RCC 7860 (cell line): Measurements from ENCODE around the gene PRR27.

Experiments used
- DNase-seq: peaks from one replicate; pipeline ENCODE4 v3.0.0-alpha.2; 2015; ENCODE audit warnings: low spot score
- FAIRE-seq: peaks from 2 replicates; lab custom pipeline; 2012; peaks lifted over from hg19 to GRCh38; lab: Jason Lieb, UNC

The PRR27 gene

GRCh38 chr4:70153937-70154336 is at the start of gene PRR27:
Gene PRR27 (plus strand): TSS chr4:70154237. CDS start chr4:70154376, 139 bp downstream.
- FAIRE-seq, result no peak

GRCh38 chr4:70110917-70111316 is 43.1 kb upstream of the PRR27 start:
- DNase-seq, result no peak
- no peak for FAIRE-seq

More at GRCh38 chr4:70153937-70154336, at the start of gene PRR27:
- DNase-seq, result no peak

GRCh38 chr4:70113656-70114055 is 40.4 kb upstream of the PRR27 start:
- no peak for DNase-seq
- FAIRE-seq, result no peak

- FAIRE-seq (no peak), DNase-seq (no peak)
Measured at GRCh38 chr4:70114096-70114495, 39.9 kb upstream of the PRR27 start.

GRCh38 chr4:70120323-70120722 is 33.7 kb upstream of the PRR27 start:
- FAIRE-seq, result no peak

GRCh38 chr4:70133473-70133872 is 20.6 kb upstream of the PRR27 start:
- no peak for DNase-seq
- no peak for FAIRE-seq

More at GRCh38 chr4:70120323-70120722, 33.7 kb upstream of the PRR27 start:
- DNase-seq, result no peak

- FAIRE-seq (no peak), DNase-seq (no peak)
Measured at GRCh38 chr4:70138751-70139150, 15.3 kb upstream of the PRR27 start.

- FAIRE-seq (no peak), DNase-seq (no peak)
Measured at GRCh38 chr4:70151271-70151670, 2.8 kb upstream of the PRR27 start.

- DNase-seq (no peak), FAIRE-seq (no peak)
Measured at GRCh38 chr4:70152088-70152487, 1.9 kb upstream of the PRR27 start.

GRCh38 chr4:70158576-70158975 is 4.5 kb downstream of the PRR27 start:
- no peak for FAIRE-seq
- no peak for DNase-seq

GRCh38 chr4:70177090-70177489 is 23.1 kb downstream of the PRR27 start:
- no peak for FAIRE-seq

GRCh38 chr4:70178075-70178660 is 24.1 kb downstream of the PRR27 start:
- no peak for DNase-seq
- FAIRE-seq, result no peak

More at GRCh38 chr4:70177090-70177489, 23.1 kb downstream of the PRR27 start:
- no peak for DNase-seq

GRCh38 chr4:70179811-70180210 is 25.8 kb downstream of the PRR27 start:
- DNase-seq, result no peak
- FAIRE-seq, result no peak

GRCh38 chr4:70181864-70182263 is 27.8 kb downstream of the PRR27 start:
- DNase-seq, result no peak
- FAIRE-seq, result no peak

- DNase-seq, result no peak
- FAIRE-seq, result no peak
Measured at GRCh38 chr4:70182517-70183167, 28.6 kb downstream of the PRR27 start.

- FAIRE-seq, result no peak
- DNase-seq, result peak; percentile 14
Measured at GRCh38 chr4:70183168-70183939, 29.3 kb downstream of the PRR27 start.

- DNase-seq (no peak), FAIRE-seq (no peak)
Measured at GRCh38 chr4:70183940-70184246, 29.9 kb downstream of the PRR27 start.

GRCh38 chr4:70187216-70187615 is 33.2 kb downstream of the PRR27 start:
- no peak for DNase-seq
- no peak for FAIRE-seq

GRCh38 chr4:70190579-70190978 is 36.5 kb downstream of the PRR27 start:
- DNase-seq (no peak), FAIRE-seq (no peak)

GRCh38 chr4:70191647-70192046 is 37.6 kb downstream of the PRR27 start:
- FAIRE-seq (no peak), DNase-seq (no peak)

GRCh38 chr4:70192895-70193294 is 38.9 kb downstream of the PRR27 start:
- FAIRE-seq, result no peak

GRCh38 chr4:70195425-70195824 is 41.4 kb downstream of the PRR27 start, which contains the start of gene ODAM:
Gene ODAM (plus strand): TSS chr4:70195725. CDS start chr4:70196544, 819 bp downstream.
- FAIRE-seq (no peak), DNase-seq (no peak)

More at GRCh38 chr4:70192895-70193294, 38.9 kb downstream of the PRR27 start:
- DNase-seq, result no peak
